Eye (tissue), 1 donor: ENCODE measurements around the gene BABAM2.

Source experiments
- DNase-seq: peaks from one replicate; pipeline ENCODE4 v3.0.0-alpha.2; 2015

Gene BABAM2

GRCh38 chr2:28352104-28352503 lies 461.6 kb downstream of the BABAM2 start:
- DNase-seq = peak; percentile 44

DNA sequence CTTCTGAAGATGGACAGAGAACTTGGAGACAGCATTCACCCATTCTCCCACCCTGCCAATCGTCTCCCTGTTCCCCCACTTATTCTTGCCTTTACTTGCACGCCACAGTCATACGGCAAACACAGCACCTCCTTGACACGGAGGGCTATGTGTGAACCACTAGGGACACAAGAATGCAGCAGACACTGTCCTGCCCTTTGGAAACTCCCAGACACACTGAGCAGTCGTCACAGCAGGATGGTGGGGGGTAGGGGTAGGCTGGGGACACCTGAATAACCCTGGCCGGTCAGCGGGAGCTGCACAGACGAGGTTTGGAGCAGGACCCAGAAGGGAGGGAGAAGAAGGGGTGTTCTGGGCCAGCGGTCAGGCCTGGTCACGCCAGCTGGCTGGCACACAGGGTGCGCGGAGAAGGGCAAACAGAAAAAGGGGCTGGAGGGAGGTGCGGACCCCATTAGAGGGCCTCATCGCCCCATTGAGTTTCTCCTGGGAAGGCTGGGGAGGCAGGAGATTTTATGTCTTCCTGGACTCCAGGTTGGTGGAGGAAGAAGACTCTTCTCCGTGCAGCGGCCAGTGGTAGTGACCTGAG lies 462.2 kb downstream of the BABAM2 start:
- no peak for DNase-seq

DNA sequence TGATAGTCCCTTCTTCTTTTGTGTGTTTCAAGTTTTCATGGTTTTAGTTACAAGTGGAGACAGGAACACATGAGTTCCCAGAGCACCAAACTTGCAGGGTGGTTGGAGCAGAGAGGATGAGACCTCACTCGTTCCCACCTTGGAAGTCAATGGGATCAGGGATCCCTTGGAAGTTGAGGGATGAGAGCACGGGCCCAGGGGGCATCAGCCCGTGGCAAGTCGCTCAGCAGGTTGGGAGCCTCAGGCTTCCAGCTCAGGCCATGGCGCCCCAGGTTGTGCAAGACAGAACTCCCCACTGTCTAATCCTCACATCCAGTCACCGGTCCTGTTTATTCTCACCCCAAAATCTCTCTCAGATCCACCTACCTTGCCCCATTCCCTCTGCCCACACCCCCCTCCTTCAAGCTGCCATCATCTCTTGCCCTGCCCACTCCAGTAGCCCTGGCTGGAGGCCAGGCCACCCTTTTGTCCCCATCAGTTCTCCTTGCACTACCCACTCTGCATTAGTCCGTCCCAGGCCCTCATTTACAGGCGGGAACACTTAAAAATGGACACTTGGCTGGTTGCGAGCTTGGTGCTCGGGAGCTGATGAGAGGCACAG lies 464.5 kb downstream of the BABAM2 start:
- no peak for DNase-seq

DNA sequence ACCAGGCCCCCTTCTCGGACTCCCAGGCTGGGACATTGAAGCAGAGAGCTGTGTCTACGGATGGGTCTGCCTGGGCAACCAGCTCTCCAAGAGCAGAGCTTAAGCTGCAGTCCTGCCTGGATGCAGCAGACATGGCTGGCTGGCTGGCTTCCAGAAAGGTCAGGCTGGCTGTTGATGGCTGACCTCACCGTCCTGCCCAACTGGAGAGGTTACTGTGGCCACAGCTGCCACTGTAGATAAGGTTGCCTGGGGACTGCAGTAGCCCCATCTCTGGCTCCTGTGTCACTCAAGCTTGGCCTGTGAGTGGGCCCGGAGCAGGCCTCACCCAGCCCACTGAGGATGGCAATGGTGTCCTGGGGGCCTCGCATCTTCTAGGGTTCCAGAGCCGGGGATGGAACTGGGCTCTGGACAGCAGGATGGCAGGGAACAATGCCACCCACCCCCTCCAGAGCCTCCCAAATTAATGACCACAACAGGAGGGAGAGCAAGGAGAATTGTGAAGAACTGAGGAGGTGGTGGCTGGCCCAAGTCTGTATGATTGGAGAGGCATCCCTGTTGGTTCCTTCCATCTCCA lies 465.1 kb downstream of the BABAM2 start:
- DNase-seq = no peak

DNA sequence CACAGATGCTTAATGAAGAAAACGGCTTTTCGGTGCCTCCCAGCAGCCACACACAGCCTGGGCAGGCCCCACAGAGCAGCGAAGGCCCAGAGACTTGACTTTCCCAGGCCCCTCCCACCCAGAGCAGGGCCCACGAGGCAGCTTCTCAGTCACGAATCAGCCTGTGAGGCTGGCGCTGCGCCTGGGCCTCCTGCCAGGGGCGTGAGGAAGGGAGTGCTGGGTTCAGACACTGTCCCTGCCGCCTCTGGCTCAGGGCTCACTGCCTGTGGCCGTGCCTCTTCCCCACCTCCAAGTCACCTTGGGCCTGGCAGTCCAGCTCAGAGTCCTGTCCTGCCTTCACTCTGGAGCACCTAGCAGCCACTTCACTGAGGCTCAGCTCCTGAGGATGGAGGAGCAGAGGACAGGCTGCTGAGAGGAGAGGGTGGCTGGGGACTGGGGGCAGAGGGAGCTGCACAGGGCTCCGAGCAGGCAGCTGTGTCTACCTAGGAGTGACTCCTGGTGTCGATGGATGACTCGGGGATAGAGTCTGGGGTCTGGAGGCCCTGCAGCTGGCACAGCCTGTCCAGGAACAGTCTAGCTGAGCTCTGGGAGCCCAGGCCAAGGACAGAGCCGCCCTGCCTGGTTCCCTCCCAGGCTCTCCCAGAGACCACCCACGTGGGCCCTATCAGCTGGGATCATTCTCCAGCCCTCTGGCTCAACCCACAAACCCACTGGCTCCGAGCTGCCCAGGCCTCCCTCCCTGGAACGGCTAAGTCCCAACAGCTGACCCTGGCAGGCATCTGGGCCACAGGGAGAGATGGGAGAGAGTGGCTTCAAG lies 465.8 kb downstream of the BABAM2 start:
- DNase-seq = peak; percentile 77

GRCh38 chr2:28357055-28357454 lies 466.5 kb downstream of the BABAM2 start:
- no peak for DNase-seq

GRCh38 chr2:28357948-28358667 lies 467.6 kb downstream of the BABAM2 start:
- DNase-seq = no peak

DNA sequence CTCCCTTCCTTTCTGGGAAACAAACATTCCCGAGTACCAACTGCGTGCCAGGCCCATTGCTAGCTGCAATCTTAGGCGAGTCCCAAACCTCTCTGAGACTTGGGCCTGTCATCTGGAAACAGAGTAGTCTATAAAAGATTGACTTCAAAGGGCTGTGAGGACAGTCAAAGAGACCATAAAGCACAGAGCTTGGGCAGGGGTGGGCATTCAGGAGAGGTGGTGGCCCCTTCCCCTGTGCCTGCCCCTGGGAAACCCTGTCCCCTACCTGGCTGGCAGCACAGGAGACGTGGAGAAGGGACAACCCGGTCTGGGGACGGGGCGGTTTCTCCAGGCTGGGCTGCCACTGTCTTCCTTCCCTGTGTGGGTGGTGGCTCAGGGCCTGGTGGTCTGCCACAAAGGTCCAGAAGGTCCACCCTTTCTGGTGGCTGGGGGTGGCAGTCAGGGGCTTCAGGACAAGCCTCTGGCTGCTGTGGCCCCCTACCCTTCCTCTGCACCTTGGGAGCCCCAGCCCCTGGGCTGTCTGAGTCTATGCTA lies 468.2 kb downstream of the BABAM2 start:
- DNase-seq = no peak

DNA sequence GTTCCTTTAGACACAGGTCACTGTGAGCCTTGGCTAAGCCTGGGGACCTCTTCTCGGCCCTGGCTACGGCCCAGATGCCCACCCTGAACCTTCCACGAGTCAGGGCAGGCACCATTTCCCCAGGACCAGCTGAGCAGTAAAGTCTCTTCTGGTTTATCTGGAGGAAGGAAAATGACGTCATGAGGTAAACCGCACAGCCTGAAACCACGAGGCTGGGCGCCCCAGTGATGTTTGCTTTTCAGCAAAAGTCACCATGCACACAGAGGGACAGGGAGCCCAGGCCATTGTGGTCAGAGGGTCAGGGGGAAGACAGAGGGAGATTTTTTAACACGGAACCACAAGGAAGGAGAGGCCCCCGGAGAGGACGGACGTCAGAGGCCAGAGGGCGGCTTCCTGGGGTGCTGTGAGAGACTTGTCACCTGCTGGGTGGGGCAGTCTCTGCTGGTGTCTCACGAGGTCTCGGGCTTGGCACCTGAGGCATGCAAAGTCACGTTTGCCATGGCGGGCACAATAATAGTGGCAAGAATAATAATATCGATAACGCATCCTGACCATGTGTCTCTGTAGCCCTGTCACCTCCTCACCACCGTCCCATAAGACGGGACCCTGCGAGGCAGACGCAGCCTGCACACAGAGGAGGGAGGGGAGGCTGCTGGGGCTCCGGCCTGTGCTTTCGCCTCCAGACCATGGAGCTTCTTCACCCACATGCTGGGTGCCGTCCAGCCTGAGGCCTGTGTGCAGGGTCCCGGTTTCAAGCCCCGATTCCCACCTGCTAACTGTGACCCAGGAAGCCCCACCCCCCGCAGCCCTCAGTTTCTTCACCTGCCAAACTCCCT lies 468.9 kb downstream of the BABAM2 start:
- no peak for DNase-seq

GRCh38 chr2:28360058-28360717 lies 469.7 kb downstream of the BABAM2 start:
- no peak for DNase-seq

DNA sequence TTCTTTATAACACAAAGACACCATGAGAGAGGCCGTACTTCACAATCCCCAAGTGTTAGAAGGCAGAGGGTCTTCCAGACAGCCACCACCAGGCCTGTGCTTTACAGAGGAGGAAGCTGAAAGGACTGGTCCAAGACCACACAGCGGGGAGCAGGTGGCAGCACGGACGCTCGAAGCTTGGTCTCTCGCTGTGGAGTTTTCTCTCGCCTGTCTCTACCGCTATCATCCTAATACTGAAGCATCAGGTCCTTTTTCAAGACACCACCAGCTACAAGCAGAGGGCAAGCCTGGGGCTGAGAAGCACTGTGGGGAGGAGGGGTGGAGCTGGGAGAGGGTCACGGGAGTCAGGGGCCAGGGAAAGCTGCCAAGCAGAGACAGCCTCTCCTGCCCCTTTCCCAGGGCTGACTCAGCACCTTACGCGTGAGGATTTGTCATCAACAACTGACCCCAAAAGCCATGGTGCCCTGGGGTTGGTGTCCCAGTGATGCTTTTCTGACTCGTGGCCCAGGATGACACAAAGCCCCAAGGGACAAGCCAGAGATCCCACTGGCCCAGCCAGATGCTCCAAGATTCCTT lies 470.3 kb downstream of the BABAM2 start:
- no peak for DNase-seq

DNA sequence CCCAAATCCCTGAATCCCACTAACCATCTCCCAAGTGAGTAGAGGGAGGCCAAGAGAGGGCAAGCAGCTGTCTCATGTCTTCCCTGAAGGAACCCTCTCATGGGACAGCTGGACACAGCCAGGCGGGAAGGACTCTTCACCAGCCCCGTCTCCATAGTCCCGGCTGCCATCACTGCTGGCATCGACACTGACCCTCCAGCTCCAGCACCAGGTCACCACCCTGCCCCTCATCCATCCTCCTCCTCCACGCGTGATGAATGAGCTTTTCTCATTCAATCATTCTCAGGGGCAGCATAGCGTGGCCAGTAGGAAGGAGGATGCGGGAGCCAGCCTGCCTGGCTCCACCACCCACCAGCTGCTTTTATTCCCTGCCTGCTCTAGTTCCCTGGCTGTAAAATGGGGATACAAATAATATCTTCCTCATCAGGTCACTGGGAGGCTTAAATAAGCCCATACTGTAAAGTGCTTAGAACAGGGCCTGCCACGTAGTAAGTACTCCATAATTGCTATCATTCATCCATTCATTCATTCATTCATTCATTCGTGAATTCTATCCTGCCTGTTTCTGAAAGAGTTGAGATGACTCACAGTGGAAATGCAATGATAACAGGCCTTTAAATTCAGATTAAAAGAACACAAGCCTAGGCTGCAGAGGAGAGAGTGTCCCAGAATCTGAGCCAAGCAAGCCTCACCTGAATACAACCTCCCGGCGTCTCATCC lies 471.6 kb downstream of the BABAM2 start:
- no peak for DNase-seq

GRCh38 chr2:28362991-28363521 lies 472.5 kb downstream of the BABAM2 start:
- no peak for DNase-seq

- DNase-seq = no peak
These were observed 473.3 kb downstream of the BABAM2 start for GRCh38 chr2:28363686-28364280.

- DNase-seq = no peak
These were observed 474.1 kb downstream of the BABAM2 start for GRCh38 chr2:28364610-28365009.

GRCh38 chr2:28365158-28365557 lies 474.6 kb downstream of the BABAM2 start:
- DNase-seq = no peak

- DNase-seq = no peak
These were observed 475.6 kb downstream of the BABAM2 start for GRCh38 chr2:28366149-28366495.

DNA sequence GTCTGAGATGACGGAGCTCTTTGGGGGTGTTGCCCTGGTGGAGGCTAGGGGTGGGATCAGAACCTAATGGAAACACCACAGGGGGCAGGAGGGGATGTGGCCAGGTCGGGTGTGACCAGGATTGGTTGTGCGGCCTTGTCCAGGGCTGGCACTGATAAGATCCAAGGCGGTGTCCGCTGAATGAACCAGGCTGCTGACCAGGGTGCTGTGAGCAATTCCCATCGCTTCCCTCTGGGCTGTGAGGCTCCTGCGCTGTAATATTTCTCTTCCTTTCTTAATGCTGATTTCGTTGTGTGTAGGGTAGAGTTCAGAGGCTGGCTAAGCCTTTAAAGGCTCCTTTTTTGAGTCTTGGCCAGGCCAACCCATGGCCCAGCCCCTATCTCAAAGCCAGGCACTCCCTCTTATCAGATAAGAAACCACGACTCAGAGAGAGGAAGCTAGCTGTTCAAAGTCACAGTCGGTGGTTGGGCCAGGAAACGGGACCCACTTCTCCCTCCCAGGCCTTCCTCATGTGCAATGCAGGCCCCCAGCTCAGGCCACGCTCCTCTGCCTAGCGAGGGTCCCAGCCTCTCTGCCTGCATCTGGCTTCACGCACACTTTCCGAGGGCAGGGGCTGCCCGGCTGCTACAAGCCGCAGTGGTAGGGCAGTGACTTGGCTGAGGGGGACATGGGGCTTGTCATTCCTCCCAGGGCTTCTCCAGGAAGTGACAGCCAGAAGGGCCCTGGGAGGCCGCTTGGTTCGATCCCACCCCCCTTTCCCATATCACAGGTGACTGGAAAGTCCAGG lies 476.2 kb downstream of the BABAM2 start:
- DNase-seq = no peak
